ENCODE measurements around the gene BRWD1. TPM values are rescaled to one million over a fixed set of nuclear protein-coding genes. Genes with fewer than 3 reads are reported as not detected.

BRWD1 gene
- total and polyA plus RNA-seq, 7 donors, result 8.3 to 92.5 (median 53.5) TPM

DNA sequence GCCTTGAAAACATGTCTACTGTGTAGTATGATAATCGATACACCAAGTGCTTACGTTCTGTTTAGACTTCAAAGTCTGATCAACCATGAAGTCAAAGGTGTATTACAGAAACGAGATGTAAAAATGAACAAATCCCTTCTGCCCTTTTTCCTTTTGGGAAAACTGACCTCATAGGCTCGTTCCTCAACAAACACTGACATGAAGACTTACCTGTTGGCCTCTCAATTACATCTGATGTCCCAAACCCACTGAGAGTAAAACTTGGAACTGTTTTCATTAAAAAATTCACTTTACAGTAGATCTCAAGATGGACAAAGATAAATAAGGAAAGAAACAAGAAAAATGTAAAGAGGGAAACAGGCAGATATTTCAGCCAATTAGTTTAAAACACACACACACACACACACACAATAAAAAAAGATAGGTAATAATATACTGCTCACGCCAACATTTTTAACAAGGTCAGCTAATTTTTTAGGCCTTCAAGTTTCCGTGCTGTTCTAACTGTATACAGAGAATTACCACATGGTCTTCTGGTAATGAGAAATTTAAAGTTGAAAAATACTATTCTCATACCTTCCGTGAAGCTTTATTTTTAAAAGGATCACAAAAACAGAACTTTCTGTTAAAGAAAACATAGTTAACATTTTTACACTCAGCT, 33.4 kb upstream of the BRWD1 start:
- DNase-seq, result no peak
- no peaks in the 10 kb centered on the region for H3K27me3 ChIP-seq
- H3K27ac ChIP-seq, result peak overlapping the region in 3 of 4 donors; percentile 91 to 97 (median 92)
- no peaks in the 10 kb centered on the region for H3K9me3 ChIP-seq
- WGBS, 2 donors, result 37 to 55% methylated on average over 7 of the region's 7 CpGs
- no peak for TF ChIP-seq POLR2AphosphoS5 (IDR thresholded peaks at IDR 0.05)
- H3K4me3 ChIP-seq, result peak overlapping the region in 2 of 4 donors; percentile 73 to 75
- intact Hi-C loops (cut with DNase I), result no loop called here
- peaks cover 0 to 35% (median 18%) of the 10 kb centered on the region in 4 donors for H3K4me1 ChIP-seq
- H3K36me3 ChIP-seq, result peaks cover 0 to 43% (median 12%) of the 10 kb centered on the region in 4 donors

DNA sequence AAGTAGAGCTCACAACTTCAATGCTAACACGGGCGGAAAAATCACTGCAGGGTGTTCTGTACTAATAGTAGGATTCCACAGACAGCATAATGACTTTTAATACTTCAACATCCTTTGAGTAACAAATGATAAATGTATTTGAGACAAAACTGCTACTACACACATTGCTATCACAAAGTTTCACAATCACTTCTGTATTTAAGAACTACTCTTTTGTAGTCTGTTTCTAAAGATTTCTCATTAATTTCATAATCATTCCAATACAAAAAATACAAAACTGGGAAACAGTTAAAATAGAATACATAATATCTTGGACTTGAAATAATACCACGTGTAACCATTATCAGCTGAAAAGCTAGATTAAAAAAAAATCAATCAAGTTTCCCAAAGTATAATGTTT, 32.8 kb upstream of the BRWD1 start:
- intact Hi-C loops (cut with DNase I), result no loop called here
- 44 to 45% methylated on average over 3 of the region's 3 CpGs for WGBS, 2 donors
- Histone ChIP-seq H3K4me3 (no peak overlapping the region), H3K36me3 (peaks cover 0 to 49% (median 15%) of the 10 kb centered on the region in 4 donors), H3K9me3 (no peaks in the 10 kb centered on the region), H3K27me3 (no peaks in the 10 kb centered on the region), H3K27ac (peak overlapping the region in 3 of 4 donors; percentile 91 to 97 (median 92)), H3K4me1 (peaks cover 0 to 35% (median 18%) of the 10 kb centered on the region in 4 donors)
- DNase-seq, result no peak
- no peak for TF ChIP-seq POLR2AphosphoS5 (IDR thresholded peaks at IDR 0.05)
- no peak for TF ChIP-seq EP300 (IDR thresholded peaks at IDR 0.05)
- TF ChIP-seq, protein P1, sequence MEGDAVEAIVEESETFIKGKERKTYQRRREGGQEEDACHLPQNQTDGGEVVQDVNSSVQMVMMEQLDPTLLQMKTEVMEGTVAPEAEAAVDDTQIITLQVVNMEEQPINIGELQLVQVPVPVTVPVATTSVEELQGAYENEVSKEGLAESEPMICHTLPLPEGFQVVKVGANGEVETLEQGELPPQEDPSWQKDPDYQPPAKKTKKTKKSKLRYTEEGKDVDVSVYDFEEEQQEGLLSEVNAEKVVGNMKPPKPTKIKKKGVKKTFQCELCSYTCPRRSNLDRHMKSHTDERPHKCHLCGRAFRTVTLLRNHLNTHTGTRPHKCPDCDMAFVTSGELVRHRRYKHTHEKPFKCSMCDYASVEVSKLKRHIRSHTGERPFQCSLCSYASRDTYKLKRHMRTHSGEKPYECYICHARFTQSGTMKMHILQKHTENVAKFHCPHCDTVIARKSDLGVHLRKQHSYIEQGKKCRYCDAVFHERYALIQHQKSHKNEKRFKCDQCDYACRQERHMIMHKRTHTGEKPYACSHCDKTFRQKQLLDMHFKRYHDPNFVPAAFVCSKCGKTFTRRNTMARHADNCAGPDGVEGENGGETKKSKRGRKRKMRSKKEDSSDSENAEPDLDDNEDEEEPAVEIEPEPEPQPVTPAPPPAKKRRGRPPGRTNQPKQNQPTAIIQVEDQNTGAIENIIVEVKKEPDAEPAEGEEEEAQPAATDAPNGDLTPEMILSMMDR (IDR thresholded peaks at IDR 0.05), result no peak
- TF ChIP-seq POLR2A (IDR thresholded peaks at IDR 0.05), result no peak

DNA sequence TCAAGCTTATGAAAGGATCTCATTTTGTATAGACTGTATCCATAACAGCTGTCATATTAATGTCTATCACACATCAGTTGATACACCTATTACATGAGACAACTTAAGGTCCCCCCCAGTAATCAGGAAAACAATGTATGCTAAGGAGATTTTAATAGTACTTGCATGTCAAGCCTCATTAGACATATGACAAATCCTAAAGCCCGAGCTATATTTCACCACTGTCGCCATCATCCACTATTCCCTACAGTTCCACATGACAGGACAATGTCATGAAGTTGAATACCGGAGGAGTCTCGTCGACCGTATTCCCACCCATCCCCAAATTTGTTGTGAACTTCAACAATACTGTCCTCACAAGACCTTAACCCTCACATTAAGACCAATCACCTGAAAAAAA, 32.0 kb upstream of the BRWD1 start:
- H3K36me3 ChIP-seq, result peaks cover 0 to 57% (median 17%) of the 10 kb centered on the region in 4 donors
- peak overlapping the region in 1 of 4 donors; percentile 97 for H3K27ac ChIP-seq
- no peaks in the 10 kb centered on the region for H3K27me3 ChIP-seq
- TF ChIP-seq POLR2AphosphoS5 (IDR thresholded peaks at IDR 0.05) (no peak), EP300 (IDR thresholded peaks at IDR 0.05) (no peak), POLR2A (IDR thresholded peaks at IDR 0.05) (no peak)
- TF ChIP-seq, protein P1 (IDR thresholded peaks at IDR 0.05), result no peak
- intact Hi-C loops (cut with DNase I), result no loop called here
- no peak overlapping the region for H3K4me3 ChIP-seq
- no peak for DNase-seq
- no peaks in the 10 kb centered on the region for H3K9me3 ChIP-seq
- peaks cover 0 to 35% (median 18%) of the 10 kb centered on the region in 4 donors for H3K4me1 ChIP-seq
- WGBS, 2 donors, result 90 to 93% methylated on average over 6 of the region's 6 CpGs

DNA sequence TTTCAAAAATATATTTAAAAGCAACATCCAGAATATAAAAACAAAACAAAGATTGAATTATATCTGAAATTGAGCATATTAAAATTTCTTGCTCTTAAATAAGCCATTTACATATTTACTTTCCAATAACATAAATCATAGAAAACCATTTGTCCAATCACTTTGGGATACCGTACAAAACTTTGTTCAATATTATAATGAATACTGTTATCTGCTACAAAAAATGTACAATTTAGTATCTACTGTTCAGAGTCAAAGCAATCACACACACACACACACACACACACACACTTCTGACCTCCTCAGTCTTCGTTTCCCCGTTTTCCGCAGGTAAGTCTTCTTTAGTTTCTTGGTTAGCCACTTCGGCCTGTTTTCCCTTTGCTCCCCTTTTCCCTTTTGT, 31.4 kb upstream of the BRWD1 start:
- no peaks in the 10 kb centered on the region for H3K27me3 ChIP-seq
- peaks cover 0 to 33% (median 16%) of the 10 kb centered on the region in 4 donors for H3K4me1 ChIP-seq
- 89 to 90% methylated on average over 5 of the region's 5 CpGs for WGBS, 2 donors
- intact Hi-C loops (cut with DNase I), result no loop called here
- H3K36me3 ChIP-seq, result peaks cover 0 to 57% (median 17%) of the 10 kb centered on the region in 4 donors
- DNase-seq, result no peak
- TF ChIP-seq POLR2A (IDR thresholded peaks at IDR 0.05) (no peak), POLR2AphosphoS5 (IDR thresholded peaks at IDR 0.05) (no peak), EP300 (IDR thresholded peaks at IDR 0.05) (no peak)
- TF ChIP-seq, protein P1 (IDR thresholded peaks at IDR 0.05), result no peak
- H3K9me3 ChIP-seq, result no peaks in the 10 kb centered on the region
- no peak overlapping the region for H3K4me3 ChIP-seq
- H3K27ac ChIP-seq, result no peak overlapping the region

DNA sequence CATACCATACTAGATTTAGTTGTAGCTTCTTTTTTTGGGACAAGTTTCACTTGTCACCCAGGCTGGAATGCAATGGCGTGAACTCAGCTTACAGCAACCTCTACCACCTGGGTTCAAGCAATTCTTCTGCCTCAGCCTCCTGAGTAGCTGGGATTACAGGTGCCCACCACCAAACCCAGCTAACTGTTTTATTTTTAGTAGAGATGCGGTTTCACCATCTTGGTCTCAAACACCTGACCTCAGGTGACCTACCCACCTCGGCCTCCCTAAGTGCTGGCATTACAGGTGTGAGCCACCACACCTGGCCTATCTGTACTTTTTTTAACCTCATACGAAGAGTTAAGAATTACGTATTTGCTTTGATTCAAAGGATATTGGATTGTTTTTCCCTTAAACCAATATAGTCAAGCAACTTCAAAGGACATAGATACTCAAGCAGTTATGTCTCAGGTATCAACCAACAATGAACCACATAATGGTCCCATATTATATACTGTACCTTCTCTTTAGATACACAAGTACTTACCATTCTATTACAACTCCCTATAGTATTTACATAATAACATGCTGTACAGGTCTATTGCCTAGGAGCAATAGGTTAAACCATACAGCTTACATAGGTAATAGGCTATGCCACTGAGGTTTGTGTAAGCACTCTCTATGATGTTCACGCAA, 28.0 kb upstream of the BRWD1 start:
- WGBS, 2 donors, result 94 to 98% methylated on average over 6 of the region's 6 CpGs
- intact Hi-C loops (cut with DNase I), result no loop called here
- no peaks in the 10 kb centered on the region for H3K9me3 ChIP-seq

More for the DNA sequence above, 28.0 kb upstream of the BRWD1 start:
- Histone ChIP-seq H3K36me3 (peaks cover 0 to 51% (median 16%) of the 10 kb centered on the region in 4 donors), H3K27ac (no peak overlapping the region), H3K4me1 (peaks cover 0 to 15% (median 6%) of the 10 kb centered on the region in 4 donors), H3K27me3 (no peaks in the 10 kb centered on the region), H3K4me3 (no peak overlapping the region)
- TF ChIP-seq EP300 (IDR thresholded peaks at IDR 0.05), result no peak
- TF ChIP-seq POLR2A (IDR thresholded peaks at IDR 0.05), result no peak
- no peak for TF ChIP-seq POLR2AphosphoS5 (IDR thresholded peaks at IDR 0.05)
- TF ChIP-seq, protein P1 (IDR thresholded peaks at IDR 0.05), result no peak
- no peak for DNase-seq

Measured in sigmoid colon (tissue), 7 donors.